NCI-H82 treated with DMSO at 0.1 percent for 48 hours (cell line): ENCODE data around the gene ZNF605.
"Not testable (repeated sequence)": the region's sequence is repeated elsewhere in the genome, so short reads cannot be mapped to it uniquely, and the experiment has no call there.

Experiments
- DNase-seq: peaks from one replicate; lab custom pipeline; 2025; ENCODE audit not compliant: unreplicated experiment; lab: John Stamatoyannopoulos, UW

Gene ZNF605

DNA sequence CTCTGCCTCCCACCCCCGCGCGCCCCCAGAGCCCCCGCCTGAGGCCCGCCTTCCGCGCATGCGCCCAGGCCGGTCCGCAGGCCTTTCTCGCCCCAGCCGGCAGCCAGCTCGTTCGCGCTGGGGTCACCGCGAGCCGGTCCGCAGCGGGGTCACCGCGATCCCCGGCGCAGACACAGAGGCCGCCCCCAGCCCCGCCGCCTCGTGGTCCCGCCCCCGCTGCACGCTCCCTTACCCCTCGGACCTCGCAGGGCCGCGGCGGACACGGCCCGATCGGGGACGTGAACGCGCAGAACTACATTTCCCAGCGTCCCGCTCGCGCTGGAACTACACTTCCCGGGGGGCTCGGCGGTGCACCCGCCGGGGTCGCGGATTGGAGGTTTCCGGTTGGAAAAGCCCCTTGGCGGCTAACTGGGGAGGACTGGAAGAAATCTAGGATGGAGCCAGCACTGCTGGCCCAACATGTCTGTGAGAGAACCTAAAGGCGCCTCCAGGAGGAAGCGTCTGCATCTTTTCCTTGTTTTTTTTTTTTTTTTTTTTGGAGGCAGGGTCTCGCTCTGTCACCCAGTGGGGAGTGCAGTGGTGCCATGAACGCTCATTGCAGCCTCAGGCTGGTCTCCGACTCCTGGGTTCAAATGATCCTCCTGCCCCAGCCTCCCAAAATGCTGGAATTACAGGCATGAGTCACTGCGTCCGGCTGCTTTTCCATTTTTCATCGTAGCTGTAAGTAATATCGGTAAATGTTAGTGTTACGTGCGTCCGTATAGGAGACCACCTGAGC is at the start of gene ZNF605:
TSS of gene ZNF605 (minus strand) at position 296 of the 778 bp plus-strand sequence. CDS start 10,671 bp downstream, outside the sequence.
- DNase-seq: peak; percentile 70

DNA sequence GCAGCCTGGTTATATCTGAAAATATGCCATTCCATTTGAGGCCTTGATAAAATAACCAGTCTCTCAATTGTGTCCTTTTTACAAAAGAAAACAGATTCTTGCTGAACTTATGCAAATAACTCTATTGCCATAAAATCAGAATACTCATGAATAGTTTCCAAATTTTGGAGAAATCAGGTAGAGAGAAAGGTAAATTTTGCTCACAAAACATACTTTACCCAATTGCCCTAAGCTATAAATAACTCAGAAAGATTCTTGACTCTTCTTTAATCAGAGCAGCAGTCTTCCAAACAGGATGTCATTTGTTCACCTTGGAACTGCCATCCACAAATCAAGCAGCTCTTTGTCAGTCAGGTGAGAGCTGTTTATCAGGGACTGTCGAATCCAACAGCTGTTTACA is 42.6 kb upstream of the ZNF605 start:
- DNase-seq: no peak

DNA sequence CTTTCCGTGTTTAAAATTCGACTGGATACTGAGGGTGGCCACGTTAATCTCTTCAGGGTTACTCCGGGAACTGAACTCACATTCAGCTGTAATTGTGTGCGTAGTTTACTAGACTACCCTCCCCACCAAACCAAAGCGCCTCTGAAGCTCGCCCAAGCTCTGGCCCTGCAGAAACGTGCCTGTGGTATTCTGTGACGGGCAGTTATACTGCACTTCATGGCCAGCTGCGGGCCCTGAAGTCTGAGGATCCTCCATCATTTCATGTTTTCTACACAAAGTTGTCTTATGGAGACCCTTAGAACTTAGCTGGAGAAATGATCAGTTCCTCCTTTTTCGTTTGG is 30.7 kb upstream of the ZNF605 start:
- no peak for DNase-seq

GRCh38 chr12:132986001-132986884 is 30.1 kb upstream of the ZNF605 start, which contains the start of gene ZNF26:
ZNF26 (plus strand) TSS chr12:132986367; CDS start chr12:132986841, 474 bp downstream.
- peak; percentile 87 for DNase-seq

GRCh38 chr12:132976870-132977269 is 20.8 kb upstream of the ZNF605 start:
- DNase-seq: peak; percentile 4

DNA sequence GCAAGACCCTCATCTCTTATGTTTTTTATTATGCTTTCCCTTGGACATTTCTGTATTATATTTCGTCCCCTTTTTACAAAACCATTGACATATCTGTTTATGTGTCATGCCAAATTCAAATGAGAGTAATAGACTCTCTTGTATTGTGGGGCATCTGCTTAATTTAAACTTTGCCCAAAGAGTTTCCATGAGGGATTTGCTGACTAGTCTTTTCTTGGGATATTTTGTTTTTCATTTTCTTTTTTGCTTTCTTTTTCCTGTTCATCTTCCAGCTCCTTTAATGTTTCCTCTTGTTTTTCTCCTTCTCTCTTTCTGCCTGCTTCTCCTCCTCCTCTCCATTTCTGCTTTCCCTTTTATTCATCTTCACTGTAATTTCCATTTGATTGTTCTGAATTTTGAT is 16.3 kb upstream of the ZNF605 start:
- DNase-seq: no peak

- DNase-seq: no peak
Observed at GRCh38 chr12:132967736-132968135, 11.6 kb upstream of the ZNF605 start.

GRCh38 chr12:132966676-132967415 is 10.7 kb upstream of the ZNF605 start:
- DNase-seq: no peak

GRCh38 chr12:132965796-132966195 is 9.7 kb upstream of the ZNF605 start:
- no peak for DNase-seq

DNA sequence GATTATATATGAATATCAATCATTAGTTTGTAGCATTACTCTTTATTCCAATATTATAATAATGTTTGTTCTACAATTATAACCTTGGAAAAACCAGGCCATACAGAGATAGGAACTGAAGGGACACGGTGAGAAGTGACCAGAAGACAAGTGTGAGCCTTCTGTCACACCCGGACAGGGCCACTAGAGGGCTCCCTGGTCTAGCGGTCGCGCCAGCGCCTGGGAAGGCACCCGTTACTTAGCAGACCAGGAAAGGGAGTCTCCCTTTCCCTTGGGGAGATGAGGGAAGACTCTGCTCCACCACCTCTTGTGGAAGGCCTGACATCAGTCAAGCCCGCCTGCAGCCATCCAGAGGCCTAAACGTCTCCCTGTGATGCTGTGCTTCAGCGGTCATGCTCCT is 7.8 kb upstream of the ZNF605 start:
- DNase-seq: not testable (repeated sequence)

- not testable (repeated sequence) for DNase-seq
Observed at GRCh38 chr12:132961790-132962189, 5.7 kb upstream of the ZNF605 start.

GRCh38 chr12:132955094-132956010 is 754 bp downstream of the ZNF605 start:
- peak; percentile 41 for DNase-seq

- no peak for DNase-seq
Observed at GRCh38 chr12:132954471-132955048, 1.5 kb downstream of the ZNF605 start.

DNA sequence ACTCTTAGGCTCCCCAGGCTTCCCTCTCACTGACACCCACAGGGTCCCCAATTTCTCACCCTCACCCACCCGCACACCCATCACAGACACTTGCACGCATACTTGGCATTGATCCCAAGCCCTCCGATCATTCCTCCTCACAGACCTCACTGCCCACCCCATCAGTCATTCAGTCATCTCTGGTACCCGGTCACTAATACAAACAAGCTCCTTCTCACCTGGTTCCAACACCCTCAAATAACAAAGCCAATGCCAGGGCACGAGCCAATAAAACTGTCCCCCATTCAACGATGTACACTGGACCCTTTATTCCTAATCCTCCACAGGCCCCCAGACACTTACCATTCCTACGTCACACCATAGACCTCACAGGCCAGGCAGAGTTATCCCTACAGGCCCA is 2.3 kb downstream of the ZNF605 start:
- DNase-seq: no peak

DNA sequence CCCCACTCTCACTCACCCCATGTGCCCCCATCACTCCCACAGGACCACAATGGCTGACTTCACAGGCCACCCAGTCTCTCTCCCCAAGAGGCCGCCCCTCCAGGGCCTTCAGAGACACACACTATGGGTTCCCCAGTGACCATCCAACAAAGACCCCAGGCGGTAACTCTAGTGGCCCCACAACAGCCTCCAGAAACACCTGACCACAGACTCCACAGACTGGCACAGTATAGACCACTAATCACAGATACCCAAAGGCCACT is 3.0 kb downstream of the ZNF605 start:
- DNase-seq: no peak

GRCh38 chr12:132952371-132953162 is 3.5 kb downstream of the ZNF605 start:
- DNase-seq: no peak

DNA sequence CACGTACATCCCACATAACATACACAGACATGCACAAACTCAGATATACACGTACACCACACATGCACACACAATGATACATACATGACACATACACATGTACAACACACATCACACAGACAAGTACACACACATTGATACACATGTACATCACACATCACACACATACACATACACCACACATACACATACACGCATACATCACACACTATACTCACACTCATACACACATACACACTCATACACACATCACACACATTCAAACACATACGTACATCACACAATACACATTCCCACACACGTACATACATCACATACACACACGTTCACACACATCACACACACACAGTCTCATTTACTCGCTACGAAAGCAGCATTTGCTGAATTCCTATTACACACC is 4.5 kb downstream of the ZNF605 start:
- no peak for DNase-seq

DNA sequence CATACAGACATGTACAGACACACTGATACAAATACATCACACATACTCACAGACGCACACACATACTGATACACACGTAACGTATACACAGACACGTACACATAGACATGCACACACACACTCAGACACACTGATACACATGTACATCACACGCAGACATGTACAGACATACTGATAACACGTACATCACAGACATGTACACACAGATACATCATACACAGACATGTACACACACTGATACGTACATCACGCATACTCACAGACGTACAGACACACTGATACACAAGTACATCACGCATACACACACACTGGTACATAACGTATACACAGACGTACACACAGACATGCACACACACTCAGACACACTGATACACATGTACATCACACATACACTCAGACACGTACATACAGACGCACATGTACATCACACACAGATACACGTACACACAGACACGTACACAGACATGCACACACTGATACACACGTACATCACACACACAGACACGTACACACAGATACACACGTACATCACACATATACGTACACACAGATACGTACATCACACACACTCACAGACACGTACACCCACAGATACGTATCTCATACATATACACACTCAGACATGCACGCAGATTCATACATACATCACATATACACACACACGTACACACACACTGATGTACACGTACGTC is 5.1 kb downstream of the ZNF605 start:
- no peak for DNase-seq
